GM18873 (cell line): ENCODE results near the gene CHST11.
A peak's percentile ranks its signal among the peaks of the same experiment; 100 is the strongest.

Experiments
- ATAC-seq: cut with Tn5 transposase; IDR thresholded peaks from one replicate; pipeline ENCODE4 v1.9.1; 2021; ENCODE audit warnings: mild to moderate bottlenecking, moderate library complexity, moderate number of reproducible peaks; ENCODE audit not compliant: unreplicated experiment, low FRiP score

The CHST11 gene

GRCh38 chr12:104478396-104479122, 21.8 kb downstream of the CHST11 start:
- peak; percentile 89 for ATAC-seq

GRCh38 chr12:104479123-104479662, 22.4 kb downstream of the CHST11 start:
- ATAC-seq: no peak

- no peak for ATAC-seq
Measured at GRCh38 chr12:104480012-104480411, 23.3 kb downstream of the CHST11 start.

GRCh38 chr12:104480826-104481440, 24.2 kb downstream of the CHST11 start:
- no peak for ATAC-seq

- ATAC-seq: no peak
Measured at GRCh38 chr12:104482113-104482512, 25.4 kb downstream of the CHST11 start.

- ATAC-seq: no peak
Measured at GRCh38 chr12:104482748-104483147, 26.0 kb downstream of the CHST11 start.

GRCh38 chr12:104484079-104484478, 27.3 kb downstream of the CHST11 start:
- no peak for ATAC-seq

GRCh38 chr12:104485651-104486362, 29.1 kb downstream of the CHST11 start:
- ATAC-seq: no peak

GRCh38 chr12:104486363-104486750, 29.6 kb downstream of the CHST11 start:
- no peak for ATAC-seq

- no peak for ATAC-seq
Measured at GRCh38 chr12:104486943-104487819, 30.4 kb downstream of the CHST11 start.

- ATAC-seq: no peak
Measured at GRCh38 chr12:104488374-104488773, 31.6 kb downstream of the CHST11 start.

- no peak for ATAC-seq
Measured at GRCh38 chr12:104490186-104490585, 33.4 kb downstream of the CHST11 start.

GRCh38 chr12:104490850-104491249, 34.1 kb downstream of the CHST11 start:
- ATAC-seq: no peak

- ATAC-seq: no peak
Measured at GRCh38 chr12:104493496-104493895, 36.7 kb downstream of the CHST11 start.

- peak; percentile 43 for ATAC-seq
Measured at GRCh38 chr12:104494137-104494792, 37.5 kb downstream of the CHST11 start.

GRCh38 chr12:104494793-104495158, 38.0 kb downstream of the CHST11 start:
- no peak for ATAC-seq

- ATAC-seq: no peak
Measured at GRCh38 chr12:104495786-104496185, 39.0 kb downstream of the CHST11 start.

- no peak for ATAC-seq
Measured at GRCh38 chr12:104496336-104496735, 39.6 kb downstream of the CHST11 start.

GRCh38 chr12:104498211-104498801, 41.6 kb downstream of the CHST11 start:
- no peak for ATAC-seq
